VCaP (cell line): Measurements from ENCODE around the gene KDELR1.
A peak's percentile ranks its signal among the peaks of the same experiment; 100 is the strongest.

ENCODE experiments used
- H3K27ac ChIP-seq: fragments of 450-650 bp; 2 replicates; pipeline ENCODE4 v1.5.1; 2017
- TF ChIP-seq, protein P1 (sequence below): fragments of 450-650 bp; conservative IDR thresholded peaks from 2 replicates; pipeline ENCODE4 v1.5.1; 2017; ENCODE audit warnings: mild to moderate bottlenecking, moderate library complexity

KDELR1 gene

DNA sequence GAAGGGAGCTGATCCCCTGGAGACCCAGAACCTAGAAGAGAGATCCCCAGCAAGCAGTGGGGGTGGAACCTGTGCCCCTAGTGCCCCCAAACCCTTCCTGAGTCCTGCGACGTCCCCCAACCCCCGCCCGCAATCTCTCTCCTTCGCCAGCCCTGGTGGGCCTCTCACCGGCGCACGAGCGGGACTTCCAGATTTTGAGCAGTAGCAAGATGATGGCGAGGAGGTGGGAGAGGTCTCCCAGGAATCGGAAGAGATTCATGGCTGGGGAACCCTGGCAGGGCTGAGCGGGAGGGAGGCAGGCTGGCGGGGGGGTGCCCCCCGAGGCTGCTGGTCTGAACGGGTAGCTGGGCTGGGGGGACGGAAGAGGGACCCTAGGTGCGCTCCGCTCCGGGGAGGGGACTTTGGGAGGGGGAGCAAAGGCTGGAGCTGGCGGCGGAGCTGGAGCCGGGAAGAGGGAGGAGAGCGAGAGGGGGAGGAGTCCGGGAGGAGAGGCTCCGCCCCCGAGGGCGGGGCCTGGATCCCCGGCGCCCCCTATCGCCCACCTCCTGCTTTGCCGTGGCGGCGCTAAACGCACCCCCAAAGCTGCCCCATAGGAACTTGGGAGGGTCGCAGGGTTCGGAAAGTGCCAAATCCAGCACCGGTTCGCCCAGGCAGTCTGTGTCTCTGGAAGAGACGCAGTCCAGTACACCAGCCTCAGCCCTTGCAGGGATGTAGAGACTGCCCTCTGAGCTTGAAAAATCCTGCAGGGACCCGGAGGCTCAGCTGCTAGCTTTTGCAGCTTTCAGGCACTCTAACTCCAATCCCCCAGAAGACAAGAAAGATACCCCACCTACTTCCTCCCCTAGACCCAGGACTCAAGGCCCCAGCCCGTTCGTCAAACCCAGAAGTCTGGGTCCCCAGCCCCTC is at the start of gene KDELR1:
TSS of gene KDELR1 (minus strand) at position 452 of the 906 bp plus-strand sequence. CDS start at position 259, 193 bp downstream.
- H3K27ac ChIP-seq = peak within 1 kb of the TSS; percentile 96
- TF ChIP-seq, protein P1, sequence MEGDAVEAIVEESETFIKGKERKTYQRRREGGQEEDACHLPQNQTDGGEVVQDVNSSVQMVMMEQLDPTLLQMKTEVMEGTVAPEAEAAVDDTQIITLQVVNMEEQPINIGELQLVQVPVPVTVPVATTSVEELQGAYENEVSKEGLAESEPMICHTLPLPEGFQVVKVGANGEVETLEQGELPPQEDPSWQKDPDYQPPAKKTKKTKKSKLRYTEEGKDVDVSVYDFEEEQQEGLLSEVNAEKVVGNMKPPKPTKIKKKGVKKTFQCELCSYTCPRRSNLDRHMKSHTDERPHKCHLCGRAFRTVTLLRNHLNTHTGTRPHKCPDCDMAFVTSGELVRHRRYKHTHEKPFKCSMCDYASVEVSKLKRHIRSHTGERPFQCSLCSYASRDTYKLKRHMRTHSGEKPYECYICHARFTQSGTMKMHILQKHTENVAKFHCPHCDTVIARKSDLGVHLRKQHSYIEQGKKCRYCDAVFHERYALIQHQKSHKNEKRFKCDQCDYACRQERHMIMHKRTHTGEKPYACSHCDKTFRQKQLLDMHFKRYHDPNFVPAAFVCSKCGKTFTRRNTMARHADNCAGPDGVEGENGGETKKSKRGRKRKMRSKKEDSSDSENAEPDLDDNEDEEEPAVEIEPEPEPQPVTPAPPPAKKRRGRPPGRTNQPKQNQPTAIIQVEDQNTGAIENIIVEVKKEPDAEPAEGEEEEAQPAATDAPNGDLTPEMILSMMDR = peak; percentile 96

DNA sequence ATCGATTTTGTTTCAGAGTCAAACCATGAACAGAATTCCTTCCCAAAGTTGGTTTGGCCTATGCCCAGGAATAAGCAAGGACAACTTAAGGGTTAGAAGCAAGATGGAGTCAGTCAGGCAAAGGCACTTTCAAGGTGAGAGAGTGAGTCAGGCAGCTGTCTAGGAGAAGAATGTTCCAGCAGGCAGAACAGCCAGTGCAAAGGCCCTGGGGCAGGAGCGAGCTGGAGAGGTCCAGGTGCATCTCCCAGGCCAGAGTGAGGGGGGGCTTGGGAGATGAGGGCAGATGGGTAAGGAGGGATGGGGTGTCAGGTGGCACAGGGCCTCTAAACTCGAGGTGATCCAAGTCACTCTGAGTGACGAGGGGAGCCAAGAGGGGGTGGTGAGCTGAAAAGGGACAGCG is 45.2 kb upstream of the KDELR1 start:
- TF ChIP-seq, protein P1 = no peak
- no peak overlapping the region for H3K27ac ChIP-seq

DNA sequence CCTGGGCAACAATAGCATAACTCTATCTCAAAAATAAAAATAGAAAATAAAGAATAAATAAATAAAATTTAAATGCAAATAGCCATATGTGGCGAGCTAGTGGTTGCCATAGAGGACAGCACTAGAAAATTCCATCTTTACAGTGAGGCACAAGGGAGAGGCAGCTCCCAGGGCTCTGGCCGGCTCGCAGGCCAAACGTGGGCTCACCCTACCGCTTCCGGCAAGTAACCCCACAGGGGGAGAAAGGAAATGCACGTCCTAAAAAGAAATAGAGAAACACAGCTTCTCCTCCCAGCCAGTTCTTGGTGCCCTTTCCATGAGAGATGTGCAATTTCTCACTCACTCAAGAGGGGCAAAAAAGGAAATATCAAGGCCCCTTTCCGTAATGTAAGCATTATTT is 42.0 kb upstream of the KDELR1 start:
- H3K27ac ChIP-seq = no peak overlapping the region
- TF ChIP-seq, protein P1 = no peak

DNA sequence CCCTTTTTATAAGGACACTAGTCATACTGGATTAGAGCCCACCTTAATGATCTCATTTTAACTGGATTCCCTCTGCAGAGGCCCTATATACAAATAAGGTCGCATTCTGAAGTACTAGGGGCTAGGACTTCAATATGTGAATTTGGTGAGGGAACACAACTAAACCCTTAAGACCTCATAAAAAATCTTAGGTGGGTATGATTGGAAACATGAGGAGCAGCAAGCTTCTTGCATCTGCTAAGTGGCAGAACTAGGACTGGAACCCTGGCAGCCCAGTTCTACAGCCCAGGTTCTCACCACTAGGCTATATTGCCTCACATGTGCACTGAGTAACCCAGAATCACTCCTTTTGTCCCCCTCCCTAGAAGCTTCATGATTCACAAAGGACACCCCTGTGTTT is 37.3 kb upstream of the KDELR1 start:
- peak overlapping the region; percentile 95; the same call in 1 of the 2 replicates for H3K27ac ChIP-seq
- TF ChIP-seq, protein P1 = no peak

DNA sequence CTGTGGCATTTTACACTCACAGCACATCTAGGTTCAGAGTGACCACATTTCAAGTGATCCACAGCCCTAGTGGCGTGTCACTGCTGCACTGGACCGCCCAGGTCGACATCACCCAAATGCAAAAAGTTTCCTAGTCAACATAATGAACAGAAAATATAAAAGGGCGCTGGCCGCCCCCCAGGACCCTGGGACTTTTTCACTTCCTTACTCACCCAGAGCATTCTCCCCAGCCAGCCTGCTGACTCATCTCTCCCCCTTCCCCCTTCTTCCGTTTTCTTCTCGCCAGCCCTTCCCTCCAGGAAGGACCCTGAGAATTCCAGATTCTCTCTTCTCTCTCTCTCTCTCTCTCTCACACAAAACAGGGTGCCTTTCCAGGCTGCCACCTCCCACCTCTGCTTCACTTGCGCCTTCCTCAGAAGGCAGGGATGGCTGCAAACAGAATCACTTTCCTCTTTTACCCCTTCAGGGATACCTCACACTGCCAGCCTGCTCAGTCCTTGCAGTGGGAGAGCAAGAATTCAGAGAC is 33.4 kb upstream of the KDELR1 start:
- TF ChIP-seq, protein P1 = no peak
- peak overlapping the region; percentile 95 for H3K27ac ChIP-seq

DNA sequence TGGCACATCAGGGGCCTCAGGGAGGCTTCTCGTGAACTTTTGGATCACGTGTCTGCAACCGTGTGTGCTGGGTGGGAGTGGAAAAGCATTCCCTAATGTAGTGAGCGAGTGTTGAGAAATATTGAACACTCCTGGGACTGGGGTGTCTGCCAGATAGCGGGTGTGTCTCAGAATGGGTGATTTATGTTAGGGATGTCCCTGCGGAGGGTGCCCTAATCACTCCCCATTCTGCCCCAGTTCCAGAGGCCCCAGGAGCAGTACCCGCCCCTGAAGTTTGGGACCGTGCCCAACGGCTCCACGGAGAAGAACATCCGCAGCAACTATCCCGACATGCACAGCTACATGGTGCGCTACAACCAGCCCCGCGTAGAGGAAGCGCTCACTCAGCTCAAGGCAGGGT is 30.2 kb upstream of the KDELR1 start:
- TF ChIP-seq, protein P1 = no peak
- peak overlapping the region; percentile 95 for H3K27ac ChIP-seq

DNA sequence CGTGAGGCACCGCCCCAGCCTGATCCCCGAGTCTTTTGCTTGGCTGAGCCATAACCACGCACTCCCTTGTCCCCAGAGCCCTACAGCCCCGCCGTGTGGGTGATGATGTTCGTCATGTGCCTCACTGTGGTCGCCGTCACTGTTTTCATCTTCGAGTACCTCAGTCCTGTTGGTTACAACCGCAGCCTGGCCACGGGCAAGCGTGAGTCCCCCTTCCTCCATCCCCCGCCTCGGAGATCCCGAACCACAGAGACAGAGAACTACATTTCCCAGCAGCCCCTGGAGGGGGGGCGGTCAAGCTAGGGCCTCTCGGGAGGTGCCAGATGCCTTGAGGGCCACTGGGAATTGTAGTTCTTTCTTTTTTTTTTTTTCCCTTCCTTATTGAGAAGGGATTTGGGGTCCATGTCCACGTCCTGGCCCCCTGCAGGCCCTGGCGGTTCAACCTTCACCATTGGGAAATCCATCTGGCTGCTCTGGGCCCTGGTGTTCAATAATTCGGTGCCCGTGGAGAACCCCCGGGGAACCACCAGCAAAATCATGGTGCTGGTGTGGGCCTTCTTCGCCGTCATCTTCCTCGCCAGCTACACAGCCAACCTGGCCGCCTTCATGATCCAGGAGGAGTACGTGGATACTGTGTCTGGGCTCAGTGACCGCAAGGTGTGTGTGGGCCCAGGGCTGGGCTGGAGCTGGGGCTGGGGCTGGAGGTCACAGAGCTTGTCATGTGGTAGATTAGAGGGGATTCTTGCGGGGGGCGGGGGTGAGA is 28.0 kb upstream of the KDELR1 start:
- TF ChIP-seq, protein P1 = no peak
- H3K27ac ChIP-seq = peak overlapping the region; percentile 13; the same call in 1 of the 2 replicates
